T-cell (primary cell): ENCODE results near the gene PTPRD. TPM values are rescaled to one million over a fixed set of nuclear protein-coding genes. Genes with fewer than 3 reads are reported as not detected.

Source experiments
- ATAC-seq, 4 experiments: fragments of 200-7000 bp in 3 of 4; fragments of 150-1000 bp in 1 of 4; cut with Tn5 transposase; replicated peaks in 1 of 4; 1 replicate in 3 of 4; 2 replicates in 1 of 4; pipeline ENCODE4 v1.10.0; 2021; ENCODE audit warnings: moderate library complexity in 3 of 4, mild to moderate bottlenecking in 2 of 4, moderate number of reproducible peaks in 1 of 4
- CTCF ChIA-PET, 2 donors: fragments of 300-600 bp; sonication (Branson Sonifier 250); formaldehyde crosslinking; loops; one replicate each; lab custom pipeline; 2022; ENCODE audit warnings: antibody characterized with exemption in 2 of 2; lab: Charles Lee
- POLR2A ChIA-PET, 2 donors: fragments of 300-600 bp; sonication (Branson Sonifier 250); formaldehyde crosslinking; loops; one replicate each; lab custom pipeline; 2022; ENCODE audit warnings: antibody characterized with exemption in 2 of 2; lab: Charles Lee
- DNase-seq, 35 experiments: peaks; one replicate each; pipeline versions ENCODE4 v3.0.0 to v3.0.0-alpha.2; 2013 to 2023
- H3K27ac ChIP-seq: one replicate; pipeline ENCODE4 v1.5.1; 2013; ENCODE audit warnings: low read length
- H3K27me3 ChIP-seq, 2 experiments: replicated peaks in 1 of 2; 1 replicate in 1 of 2; 2 replicates in 1 of 2; pipeline versions ENCODE4 v1.6.1 to v1.7.0; 2013; ENCODE audit warnings: low read length in 1 of 2, mixed read lengths in 1 of 2; ENCODE audit not compliant: control insufficient read depth in 2 of 2, insufficient read depth in 2 of 2; ENCODE audit errors: extremely low read depth in 1 of 2
- H3K36me3 ChIP-seq, 2 donors: 1 replicate in 1 of 2; 2 replicates in 1 of 2; pipeline versions ENCODE4 v1.6.1 to v1.7.0; 2013; ENCODE audit warnings: low read length in 1 of 2; ENCODE audit not compliant: control insufficient read depth in 2 of 2, insufficient read depth in 1 of 2; ENCODE audit errors: extremely low read depth in 1 of 2
- H3K4me1 ChIP-seq, 2 experiments: 1 replicate in 1 of 2; 2 replicates in 1 of 2; pipeline versions ENCODE4 v1.6.1 to v1.7.0; 2013; ENCODE audit warnings: low read length in 2 of 2, mixed read lengths in 1 of 2; ENCODE audit not compliant: insufficient read depth in 2 of 2, control insufficient read depth in 1 of 2; ENCODE audit errors: extremely low read depth in 1 of 2
- H3K4me3 ChIP-seq, 2 donors: 1 replicate in 1 of 2; 2 replicates in 1 of 2; pipeline versions ENCODE4 v1.5.1 to v1.7.0; 2013; ENCODE audit warnings: mild to moderate bottlenecking in 2 of 2, low read length in 1 of 2, moderate library complexity in 1 of 2; ENCODE audit not compliant: control insufficient read depth in 1 of 2; ENCODE audit errors: extremely low read depth in 1 of 2
- H3K9me3 ChIP-seq: 2 replicates; pipeline ENCODE4 v1.7.0; 2013
- H3K27ac Mint-ChIP-seq, 2 donors: one replicate each; pipeline ENCODE4 v1.8.0; 2020 to 2021; ENCODE audit warnings: mild to moderate bottlenecking in 2 of 2, mixed read lengths in 2 of 2
- H3K27me3 Mint-ChIP-seq, 2 donors: one replicate each; pipeline ENCODE4 v1.8.0; 2021 to 2022; ENCODE audit warnings: mixed read lengths in 2 of 2
- H3K36me3 Mint-ChIP-seq: one replicate; pipeline ENCODE4 v1.8.0; 2021; ENCODE audit warnings: mixed read lengths
- H3K4me1 Mint-ChIP-seq, 3 donors: one replicate each; pipeline ENCODE4 v1.8.0; 2020 to 2022; ENCODE audit warnings: mixed read lengths in 3 of 3, mild to moderate bottlenecking in 1 of 3
- H3K4me3 Mint-ChIP-seq, 3 donors: one replicate each; pipeline ENCODE4 v1.8.0; 2020 to 2022; ENCODE audit warnings: mild to moderate bottlenecking in 3 of 3, mixed read lengths in 3 of 3, moderate library complexity in 3 of 3
- H3K9me3 Mint-ChIP-seq, 3 donors: one replicate each; pipeline ENCODE4 v1.8.0; 2020 to 2022; ENCODE audit warnings: mixed read lengths in 3 of 3
- WGBS: methylation state at CpG from one replicate; pipeline ENCODE4 v1.1.5; 2013; ENCODE audit warnings: missing lambda C conversion rate; ENCODE audit not compliant: insufficient coverage; 5-methylcytosine and 5-hydroxymethylcytosine counted together
- total RNA-seq, 35 experiments: library from RNA in 6 of 35; stranded (reverse) in 6 of 35; fragments of 120-200 nt in 1 of 35; gene quantifications; one replicate each; pipeline versions ENCODE4 v1.2.1 to v1.2.4 and lab custom pipeline; 2013 to 2026

PTPRD gene
- total RNA-seq, 5 donors from 2014 or later (not counting 1 experiment from before 2014, with no cell fraction given): 0.13 to 0.61 (median 0.38) TPM; not detected in 2

DNA sequence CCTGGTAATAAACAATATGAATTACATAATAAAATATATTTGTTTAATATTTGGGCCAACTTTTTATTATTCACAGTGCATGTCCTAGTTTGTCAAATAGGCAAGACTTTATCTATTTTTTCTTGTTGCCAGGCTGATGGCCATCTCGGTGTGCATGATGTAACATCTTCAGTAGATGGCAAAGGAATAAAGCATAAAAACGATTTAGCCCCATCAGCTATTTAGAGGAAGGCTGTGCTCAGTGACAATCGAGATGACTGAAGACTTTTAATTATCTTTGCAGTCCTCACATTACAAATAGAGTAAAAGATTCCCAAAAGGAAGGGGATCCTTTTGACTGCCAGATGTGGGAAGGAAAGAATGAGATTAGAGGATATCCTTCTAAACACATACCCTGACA, 358.5 kb downstream of the PTPRD start:
- H3K4me1 Mint-ChIP-seq: no peaks in the 10 kb centered on the region

GRCh38 chr9:10253341-10253740, 359.5 kb downstream of the PTPRD start:
- POLR2A ChIA-PET: interaction anchor here in 1 of 2 donors (0.6 kb wide), 1 partner anchor 273 kb away, joined by 4 read pairs; no protein-coding TSS in a partner anchor
- WGBS: no CpG with 5 or more reads among the region's 4 CpGs
- H3K36me3 Mint-ChIP-seq: no peaks in the 10 kb centered on the region
- CTCF ChIA-PET: no interaction called here
- H3K9me3 Mint-ChIP-seq: peaks cover 0 to 7% (median 4%) of the 10 kb centered on the region in 3 donors
- H3K36me3 ChIP-seq: no peaks in the 10 kb centered on the region
- H3K27me3 ChIP-seq: no peaks in the 10 kb centered on the region
- H3K4me1 ChIP-seq: no peaks in the 10 kb centered on the region
- H3K4me3 ChIP-seq: no peak overlapping the region
- DNase-seq: no peak
- no peak overlapping the region for H3K27ac Mint-ChIP-seq
- H3K4me1 Mint-ChIP-seq: no peaks in the 10 kb centered on the region
- no peaks in the 10 kb centered on the region for H3K9me3 ChIP-seq
- ATAC-seq: no peak
- H3K27me3 Mint-ChIP-seq: no peaks in the 10 kb centered on the region
- H3K4me3 Mint-ChIP-seq: no peak overlapping the region
- H3K27ac ChIP-seq: no peak overlapping the region

More for the DNA sequence above, 358.5 kb downstream of the PTPRD start:
- no peak overlapping the region for H3K27ac Mint-ChIP-seq
- no peaks in the 10 kb centered on the region for H3K27me3 Mint-ChIP-seq
- ATAC-seq (no peak), DNase-seq (no peak)
- no peaks in the 10 kb centered on the region for H3K36me3 ChIP-seq
- WGBS: no CpG with 5 or more reads among the region's 3 CpGs
- no peak overlapping the region for H3K4me3 ChIP-seq
- H3K27me3 ChIP-seq: no peaks in the 10 kb centered on the region
- ChIA-PET POLR2A (no interaction called here), CTCF (no interaction called here)
- H3K4me1 ChIP-seq: no peaks in the 10 kb centered on the region
- H3K36me3 Mint-ChIP-seq: no peaks in the 10 kb centered on the region
- no peak overlapping the region for H3K27ac ChIP-seq
- no peak overlapping the region for H3K4me3 Mint-ChIP-seq
- peaks cover 0 to 7% (median 4%) of the 10 kb centered on the region in 3 donors for H3K9me3 Mint-ChIP-seq
- no peaks in the 10 kb centered on the region for H3K9me3 ChIP-seq

DNA sequence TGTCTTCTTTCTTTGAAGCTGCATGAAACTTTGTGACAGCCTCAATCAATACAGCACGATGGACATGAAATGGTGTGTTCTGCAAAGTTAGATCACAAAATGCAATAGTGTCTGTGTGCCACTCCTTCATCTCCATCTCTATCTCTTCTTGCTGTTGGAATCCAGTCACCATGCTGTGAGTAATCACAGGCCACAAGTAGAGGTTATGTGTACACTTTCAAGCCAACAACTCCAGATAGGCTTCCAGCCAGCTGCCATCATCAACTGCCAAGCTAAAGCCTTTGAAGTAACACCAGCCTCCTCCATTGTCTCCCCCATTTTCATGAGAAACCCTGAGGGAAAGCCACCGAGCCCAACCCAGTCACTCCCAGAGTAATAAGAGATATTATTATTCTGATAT, 360.6 kb downstream of the PTPRD start:
- DNase-seq: no peak
- no peaks in the 10 kb centered on the region for H3K4me1 ChIP-seq
- Mint-ChIP-seq H3K4me1 (no peaks in the 10 kb centered on the region), H3K4me3 (no peak overlapping the region), H3K27me3 (no peaks in the 10 kb centered on the region), H3K27ac (no peak overlapping the region), H3K36me3 (no peaks in the 10 kb centered on the region), H3K9me3 (peaks cover 4 to 8% (median 6%) of the 10 kb centered on the region in 3 donors)
- no peak overlapping the region for H3K27ac ChIP-seq
- ChIA-PET CTCF (no interaction called here), POLR2A (no interaction called here)
- no CpG with 5 or more reads among the region's 2 CpGs for WGBS
- H3K4me3 ChIP-seq: no peak overlapping the region
- H3K27me3 ChIP-seq: no peaks in the 10 kb centered on the region
- no peaks in the 10 kb centered on the region for H3K9me3 ChIP-seq
- ATAC-seq: no peak
- H3K36me3 ChIP-seq: no peaks in the 10 kb centered on the region

- ChIA-PET CTCF (no interaction called here), POLR2A (interaction anchor here in 1 of 2 donors (0.7 kb wide), 1 partner anchor 111 kb away, joined by 4 read pairs; no protein-coding TSS in a partner anchor)
- H3K27me3 ChIP-seq: no peaks in the 10 kb centered on the region
- Mint-ChIP-seq H3K36me3 (no peaks in the 10 kb centered on the region), H3K4me3 (no peak overlapping the region), H3K27me3 (no peaks in the 10 kb centered on the region), H3K27ac (no peak overlapping the region), H3K9me3 (peaks cover 4 to 6% (median 4%) of the 10 kb centered on the region in 3 donors), H3K4me1 (no peaks in the 10 kb centered on the region)
- H3K9me3 ChIP-seq: no peaks in the 10 kb centered on the region
- DNase-seq: no peak
- no peaks in the 10 kb centered on the region for H3K36me3 ChIP-seq
- H3K27ac ChIP-seq: no peak overlapping the region
- no CpG with 5 or more reads among the region's 1 CpG for WGBS
- no peaks in the 10 kb centered on the region for H3K4me1 ChIP-seq
- ATAC-seq: no peak
- H3K4me3 ChIP-seq: no peak overlapping the region
Measured at GRCh38 chr9:10251490-10251889, 361.3 kb downstream of the PTPRD start.

DNA sequence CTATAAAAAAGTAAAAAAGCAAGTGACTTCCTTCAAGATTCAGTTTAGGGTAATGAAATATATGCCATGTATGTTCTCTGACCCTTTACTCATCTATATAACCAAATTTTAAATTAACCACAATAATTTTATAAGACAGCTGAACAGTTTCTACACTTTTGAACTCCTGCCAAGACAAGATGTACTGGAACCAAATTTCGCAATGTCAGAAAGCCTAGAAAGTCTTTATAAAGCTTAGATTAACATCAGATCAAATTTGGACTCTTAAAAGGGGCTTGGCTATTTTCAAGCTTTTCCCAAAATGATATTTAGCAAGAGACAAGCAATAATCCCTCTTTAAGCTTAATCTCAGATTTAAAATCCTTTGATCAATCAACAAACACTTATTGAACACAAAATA, 362.6 kb downstream of the PTPRD start:
- H3K27me3 ChIP-seq: no peaks in the 10 kb centered on the region
- H3K9me3 ChIP-seq: no peaks in the 10 kb centered on the region
- no peak overlapping the region for H3K4me3 ChIP-seq
- no peaks in the 10 kb centered on the region for H3K4me1 ChIP-seq
- no peaks in the 10 kb centered on the region for H3K36me3 ChIP-seq
- ChIA-PET CTCF (no interaction called here), POLR2A (no interaction called here)
- no peak overlapping the region for H3K27ac ChIP-seq
- Mint-ChIP-seq H3K9me3 (peaks cover 4 to 9% (median 8%) of the 10 kb centered on the region in 3 donors), H3K27ac (no peak overlapping the region), H3K4me1 (no peaks in the 10 kb centered on the region), H3K27me3 (no peaks in the 10 kb centered on the region), H3K4me3 (no peak overlapping the region), H3K36me3 (no peaks in the 10 kb centered on the region)
- 43% methylated on average over 1 of the region's 1 CpG for WGBS
- DNase-seq: no peak
- ATAC-seq: no peak

- ATAC-seq (no peak), DNase-seq (no peak)
- H3K4me1 Mint-ChIP-seq: no peaks in the 10 kb centered on the region
- CTCF ChIA-PET: no interaction called here
- Histone ChIP-seq H3K27me3 (no peaks in the 10 kb centered on the region), H3K36me3 (no peaks in the 10 kb centered on the region), H3K27ac (no peak overlapping the region), H3K4me1 (no peaks in the 10 kb centered on the region), H3K4me3 (no peak overlapping the region), H3K9me3 (no peaks in the 10 kb centered on the region)
- no peak overlapping the region for H3K4me3 Mint-ChIP-seq
- POLR2A ChIA-PET: no interaction called here
- no peaks in the 10 kb centered on the region for H3K36me3 Mint-ChIP-seq
- no peaks in the 10 kb centered on the region for H3K27me3 Mint-ChIP-seq
- peaks cover 8 to 14% (median 9%) of the 10 kb centered on the region in 3 donors for H3K9me3 Mint-ChIP-seq
- no CpG with 5 or more reads among the region's 1 CpG for WGBS
- no peak overlapping the region for H3K27ac Mint-ChIP-seq
Measured at GRCh38 chr9:10248890-10249289, 363.9 kb downstream of the PTPRD start.

DNA sequence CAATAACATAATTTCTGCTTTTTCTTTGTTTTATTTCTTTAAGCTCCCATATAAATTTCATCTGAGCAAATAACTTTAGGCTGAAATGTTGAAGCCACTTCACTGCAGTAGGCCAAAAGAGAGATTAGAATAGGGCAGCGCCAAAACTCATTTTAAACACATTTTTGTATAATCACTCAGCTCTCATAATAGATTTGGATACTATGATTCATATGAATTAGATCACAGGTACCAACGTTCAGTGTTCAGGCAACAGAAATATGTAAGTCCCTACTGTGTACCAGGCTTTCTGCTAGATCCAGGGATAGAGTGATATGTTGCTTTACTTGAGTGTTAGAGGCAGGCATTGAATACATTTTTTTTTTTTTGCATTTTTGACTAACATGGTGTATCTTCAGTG, 370.5 kb downstream of the PTPRD start:
- no peak for ATAC-seq
- H3K27ac ChIP-seq: no peak overlapping the region
- no CpG with 5 or more reads among the region's 2 CpGs for WGBS
- ChIA-PET CTCF (interaction anchor here in 1 of 2 donors (0.6 kb wide), 1 partner anchor 10 kb away, joined by 4 read pairs; no protein-coding TSS in a partner anchor), POLR2A (no interaction called here)
- no peak overlapping the region for H3K27ac Mint-ChIP-seq
- no peak for DNase-seq
- H3K36me3 ChIP-seq: no peaks in the 10 kb centered on the region
- H3K27me3 ChIP-seq: no peaks in the 10 kb centered on the region
- H3K9me3 ChIP-seq: no peaks in the 10 kb centered on the region
- H3K36me3 Mint-ChIP-seq: no peaks in the 10 kb centered on the region
- H3K4me3 Mint-ChIP-seq: no peak overlapping the region
- H3K4me3 ChIP-seq: no peak overlapping the region
- no peaks in the 10 kb centered on the region for H3K4me1 ChIP-seq
- peaks cover 9 to 25% (median 15%) of the 10 kb centered on the region in 3 donors for H3K9me3 Mint-ChIP-seq
- no peaks in the 10 kb centered on the region for H3K27me3 Mint-ChIP-seq
- no peaks in the 10 kb centered on the region for H3K4me1 Mint-ChIP-seq
